DMS 273 treated with DMSO at 0.1 percent for 48 hours (cell line): ENCODE results near the gene SMIM35.
A peak's percentile ranks its signal among the peaks of the same experiment; 100 is the strongest.
"Not testable (repeated sequence)": the region's sequence is repeated elsewhere in the genome, so short reads cannot be mapped to it uniquely, and the experiment has no call there.

Experiments
- DNase-seq: peaks from one replicate; lab custom pipeline; 2025; lab: John Stamatoyannopoulos, UW

Gene SMIM35

DNA sequence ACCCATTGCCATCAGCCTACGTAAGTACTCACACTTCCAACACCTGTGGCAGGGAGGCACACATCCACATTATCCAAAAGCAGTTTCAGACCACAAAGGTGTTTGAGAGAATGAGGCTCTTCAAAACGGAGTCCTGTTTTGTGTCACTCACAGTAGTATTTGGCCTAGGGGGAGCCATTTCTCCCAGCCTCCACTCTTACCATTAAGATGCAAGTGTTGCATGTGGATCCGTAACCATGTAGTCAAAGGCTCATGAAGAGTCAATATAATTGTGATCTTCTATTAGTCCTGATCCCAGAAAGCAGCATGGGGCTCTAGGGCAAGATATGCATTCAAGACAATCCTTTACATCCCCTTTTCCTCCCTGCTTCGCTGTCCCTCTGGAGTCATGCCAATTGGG lies 59.1 kb downstream of the SMIM35 start:
- no peak for DNase-seq

DNA sequence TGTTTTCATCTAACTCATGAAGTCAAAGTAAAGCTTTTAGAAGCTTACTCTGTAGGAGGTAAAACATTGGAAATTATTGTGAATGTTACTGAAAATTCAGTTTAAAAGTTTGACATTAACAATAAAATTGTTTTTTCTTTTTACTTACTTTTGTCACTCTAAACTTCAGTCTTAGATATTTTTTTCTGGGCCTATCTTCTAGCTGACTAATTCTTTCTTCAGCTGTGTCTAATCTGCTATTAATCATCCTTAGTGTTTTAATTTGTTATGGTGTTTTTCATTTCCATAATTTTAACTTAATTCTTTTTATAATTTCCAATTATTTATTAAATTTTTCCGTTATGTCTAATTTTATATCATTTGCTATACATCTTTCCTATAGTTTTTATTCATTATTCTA lies 65.6 kb downstream of the SMIM35 start:
- no peak for DNase-seq

DNA sequence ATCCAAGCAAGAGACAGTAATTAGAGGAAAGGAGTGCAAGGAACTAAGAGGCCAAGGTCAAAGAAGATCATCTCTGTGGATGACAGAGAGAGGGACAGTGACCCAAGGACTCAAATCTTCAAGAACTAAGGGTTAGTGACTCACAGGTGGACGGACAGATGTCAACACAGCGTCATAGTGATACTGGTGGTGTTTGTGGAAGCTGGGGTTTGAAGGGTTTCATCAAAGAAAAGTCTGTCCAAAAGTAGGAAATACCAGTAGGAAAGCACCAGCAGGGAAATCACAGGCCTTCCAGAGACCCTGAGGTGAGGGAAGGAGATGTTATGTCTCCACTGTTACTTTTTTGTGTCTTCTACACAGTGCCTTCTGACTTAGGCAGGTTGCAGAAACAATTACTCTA lies 68.4 kb downstream of the SMIM35 start:
- DNase-seq = no peak

DNA sequence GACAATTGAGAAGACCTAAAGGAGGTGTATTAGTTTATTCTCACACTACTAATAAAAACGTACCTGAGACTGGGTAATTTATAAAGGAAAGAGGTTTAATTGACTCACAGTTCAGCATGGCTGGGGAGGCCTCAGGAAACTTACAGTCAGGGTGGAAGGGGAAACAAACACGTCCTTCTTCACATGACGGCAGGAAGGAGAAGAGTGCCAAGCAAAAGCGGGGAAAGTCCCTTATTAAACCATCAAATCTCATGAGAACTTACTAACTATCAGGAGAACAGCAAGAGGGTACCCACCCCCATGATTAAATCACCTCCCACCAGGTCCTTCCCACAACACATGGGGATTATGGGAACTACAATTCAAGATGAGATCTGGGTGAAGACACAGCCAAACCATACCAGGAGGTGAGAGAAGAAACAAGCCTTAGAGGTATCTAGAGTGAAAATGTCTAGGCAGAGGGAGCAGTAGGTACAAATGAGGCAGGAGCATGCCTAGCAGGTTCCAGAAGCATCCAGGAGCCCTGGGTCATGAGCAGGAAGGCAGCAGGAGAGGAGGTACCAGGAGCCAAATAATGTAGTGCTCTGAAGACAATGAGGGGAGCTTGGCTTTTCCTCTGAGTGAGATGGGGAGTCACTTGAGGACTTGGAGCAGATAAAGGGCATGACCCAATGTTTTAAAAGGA lies 69.0 kb downstream of the SMIM35 start:
- DNase-seq = no peak

DNA sequence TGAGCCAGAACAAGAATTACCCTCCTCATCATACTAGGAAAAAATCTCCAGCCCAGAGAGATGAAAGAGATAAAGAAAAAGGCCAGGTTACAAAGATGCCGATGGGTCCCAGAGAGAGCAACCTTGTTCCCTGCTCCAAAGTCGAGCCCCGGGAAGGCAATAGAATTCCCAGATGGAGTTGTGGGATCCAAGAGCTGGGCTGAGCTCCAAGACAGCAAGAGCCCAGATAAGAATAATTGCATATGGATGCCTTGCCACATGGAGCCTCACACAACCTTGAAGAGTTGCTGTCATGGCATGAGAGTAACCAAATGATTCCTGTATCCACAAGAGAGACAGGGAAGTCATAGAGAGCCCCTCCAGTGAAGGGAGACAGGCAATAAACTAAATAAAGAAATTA lies 69.7 kb downstream of the SMIM35 start:
- no peak for DNase-seq

DNA sequence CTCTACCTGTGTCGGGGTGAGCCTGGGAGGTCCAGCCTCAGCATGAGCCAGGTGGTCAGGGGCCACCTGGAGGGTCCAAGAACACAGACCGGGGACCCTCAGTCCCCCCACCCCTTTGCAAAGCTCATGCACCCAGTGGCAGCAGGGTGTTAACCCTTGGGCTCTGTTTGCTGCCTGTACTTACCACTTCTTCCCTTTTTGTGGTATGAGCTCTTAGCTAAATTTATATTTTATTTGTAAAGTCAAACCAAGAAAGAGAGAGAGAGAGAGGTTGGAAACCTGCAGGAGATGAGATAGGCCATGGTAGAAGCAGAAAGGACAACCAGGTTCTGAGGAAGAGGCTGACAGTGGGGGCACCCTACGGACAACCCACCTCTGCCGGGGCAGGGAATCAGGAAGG lies 70.7 kb downstream of the SMIM35 start:
- no peak for DNase-seq

DNA sequence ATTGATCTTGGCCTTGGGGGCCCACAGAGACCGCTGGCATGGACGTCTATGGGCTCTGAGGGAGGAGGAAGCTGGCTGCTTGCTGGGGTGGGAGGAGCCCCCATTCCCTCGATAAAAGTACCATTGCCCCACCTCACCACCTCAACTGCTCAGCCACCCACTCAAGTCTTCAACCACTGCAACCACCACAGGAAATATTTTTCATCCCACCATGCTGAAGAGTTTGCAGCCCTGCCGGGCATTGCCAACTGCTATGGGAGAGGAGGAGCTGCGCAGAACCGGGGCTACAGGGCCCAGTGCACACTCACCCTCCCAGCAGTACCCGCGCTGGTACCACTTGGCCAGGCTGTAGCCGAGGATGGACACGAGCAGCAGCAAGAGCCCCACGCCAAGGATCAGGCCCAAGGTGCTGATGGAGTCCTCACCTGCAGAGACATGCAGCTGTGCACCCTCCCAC lies 71.3 kb downstream of the SMIM35 start:
- no peak for DNase-seq

DNA sequence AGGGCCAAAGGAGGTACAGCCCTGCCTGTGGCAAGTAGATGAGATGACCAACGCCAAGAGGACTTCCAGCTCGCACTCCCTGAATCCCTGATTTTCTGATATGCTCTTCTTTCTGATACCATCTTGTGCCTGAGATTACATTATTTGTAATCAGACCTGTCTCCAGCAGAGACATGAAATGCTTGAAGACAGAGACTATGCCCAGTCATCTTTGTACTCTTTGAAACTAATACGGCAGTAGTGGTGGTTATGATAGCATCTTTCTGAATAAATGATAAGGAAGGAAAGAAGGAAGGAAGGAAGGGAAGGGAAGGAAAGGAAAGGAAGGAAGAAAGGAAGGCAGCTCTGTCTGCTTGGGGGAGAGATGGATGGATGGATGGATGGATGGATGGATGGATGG lies 72.7 kb downstream of the SMIM35 start:
- DNase-seq = no peak

DNA sequence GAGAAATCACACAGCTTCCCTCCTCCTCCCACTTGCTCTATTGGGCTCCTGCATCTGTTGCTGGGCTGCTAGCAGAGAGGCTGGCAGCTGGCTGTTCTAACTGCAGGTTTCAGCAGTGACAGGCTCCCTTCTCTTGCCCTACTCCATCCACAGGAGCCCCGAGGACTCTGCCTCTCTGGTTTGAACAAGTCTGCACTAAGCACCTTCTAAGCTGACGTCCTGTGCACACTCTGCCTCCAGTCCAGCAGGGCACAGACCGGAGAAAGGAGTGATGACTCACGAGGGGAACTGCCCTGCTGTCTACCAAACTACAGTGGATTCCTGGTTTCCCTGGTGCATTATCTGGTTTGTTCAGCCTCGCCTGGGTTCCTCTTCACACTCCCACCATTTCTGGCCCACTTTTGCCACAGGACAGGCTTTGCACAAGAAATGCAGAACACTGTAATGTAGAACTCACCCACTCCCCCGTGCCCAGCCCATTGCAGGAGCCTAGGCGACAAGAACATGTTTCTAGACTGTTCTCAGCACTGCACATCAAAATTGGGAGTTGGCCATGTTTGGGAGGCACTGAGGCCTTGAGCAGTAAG lies 74.6 kb downstream of the SMIM35 start:
- DNase-seq = peak; percentile 36

DNA sequence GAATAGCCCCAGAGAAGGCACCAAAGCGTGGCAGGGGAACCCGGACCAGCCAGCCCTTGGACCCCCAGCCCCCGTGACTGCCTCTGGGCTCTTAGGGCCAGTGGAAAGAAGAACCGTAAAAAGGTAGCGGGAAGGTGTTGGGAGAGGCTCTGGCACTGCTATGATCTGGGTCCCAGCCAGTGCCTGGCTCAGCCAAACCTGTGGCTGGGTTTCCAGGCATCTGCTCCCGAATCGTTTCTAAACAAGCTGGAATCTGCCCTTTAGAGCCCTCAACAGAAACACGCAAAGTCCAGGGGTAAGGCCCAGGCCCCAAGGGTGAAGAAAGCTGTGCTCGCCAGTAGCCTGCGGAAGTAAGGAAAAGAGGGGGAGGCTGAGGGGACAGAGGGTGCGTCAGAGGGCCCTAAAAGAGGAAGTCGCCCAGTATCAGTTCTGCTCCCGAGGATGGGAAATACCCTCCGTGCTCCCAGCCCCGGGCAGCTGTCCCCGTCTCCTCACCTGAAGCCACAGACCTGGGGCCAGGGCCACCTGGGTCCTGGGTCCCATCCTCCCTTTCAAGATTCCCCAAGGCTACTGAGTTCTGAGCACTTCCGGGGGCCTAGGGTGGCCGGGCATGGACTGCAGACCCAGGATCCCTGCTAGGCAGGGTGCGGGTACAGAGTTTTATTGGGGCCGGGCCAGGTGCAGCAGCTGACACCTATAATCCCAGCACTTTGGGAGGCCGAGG lies 75.9 kb downstream of the SMIM35 start:
- no peak for DNase-seq

DNA sequence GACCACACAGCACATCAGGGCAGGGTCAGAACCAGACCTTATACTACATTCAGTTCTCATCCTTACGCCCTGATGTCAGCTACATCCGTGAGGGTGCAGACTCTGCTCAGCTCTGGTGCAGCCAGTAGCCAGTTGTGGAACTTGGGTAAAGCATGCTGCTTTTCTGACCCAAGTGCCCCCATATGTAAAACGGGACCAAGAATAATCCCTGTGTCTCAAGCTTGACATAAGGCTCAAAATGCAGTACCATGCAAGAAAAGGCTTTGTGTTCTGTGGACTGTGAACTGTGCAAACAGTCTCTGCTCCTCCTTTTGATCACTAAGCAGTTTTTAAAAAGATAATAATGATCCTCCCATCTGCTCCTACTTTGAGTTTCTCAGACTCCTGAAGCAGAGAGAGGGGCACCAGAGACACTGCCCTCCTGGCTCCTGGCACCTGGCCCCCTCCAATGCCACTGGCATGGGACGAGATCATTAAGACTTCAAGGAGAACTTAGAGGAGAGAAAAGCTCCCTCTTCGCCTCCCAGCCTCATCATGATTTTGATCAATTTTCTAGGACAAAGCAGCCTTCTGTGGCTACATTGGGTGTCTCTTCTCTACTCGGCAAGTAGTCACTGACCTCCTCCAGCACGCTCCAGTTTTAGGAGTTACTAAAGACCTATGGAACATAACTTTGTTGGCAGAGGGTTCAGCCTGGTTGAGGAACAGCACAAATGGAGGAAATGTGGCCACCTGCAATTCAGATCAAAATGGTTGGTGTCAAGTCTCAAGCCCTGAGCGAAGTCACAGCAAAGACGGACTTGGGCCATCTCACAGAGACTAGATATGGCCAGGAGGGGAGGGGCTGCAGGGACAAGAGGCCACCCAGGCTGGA lies 76.7 kb downstream of the SMIM35 start:
- DNase-seq = no peak

DNA sequence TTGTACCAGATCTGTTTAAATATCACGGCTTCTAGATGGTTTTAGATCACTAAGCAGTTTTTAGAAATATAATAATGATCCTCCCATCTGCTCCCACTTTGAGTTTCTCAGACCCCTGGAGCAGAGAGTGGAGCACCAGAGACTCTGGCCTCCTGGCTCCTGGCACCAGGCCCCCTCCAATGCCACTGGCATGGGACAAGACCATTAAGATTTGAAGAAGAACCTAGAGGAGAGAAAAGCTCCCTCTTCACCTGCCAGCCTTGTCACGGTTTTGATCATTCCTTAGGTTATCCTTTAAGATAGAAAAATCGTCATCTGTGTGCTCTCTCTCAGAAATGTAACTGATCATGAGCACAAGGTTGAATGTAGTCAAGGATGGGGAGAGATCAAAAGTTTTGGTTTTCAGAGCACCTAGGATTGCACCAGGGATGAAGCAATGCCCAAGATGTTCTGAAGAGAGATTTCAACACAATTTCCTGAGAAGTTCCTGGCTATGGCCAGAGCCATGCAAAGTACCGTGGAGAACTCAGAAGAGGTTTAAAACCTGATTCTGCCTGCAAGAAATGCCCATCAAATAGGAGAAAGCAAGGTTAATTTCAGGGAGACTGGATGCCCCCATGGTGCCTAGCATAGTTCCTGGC lies 78.4 kb downstream of the SMIM35 start:
- no peak for DNase-seq

DNA sequence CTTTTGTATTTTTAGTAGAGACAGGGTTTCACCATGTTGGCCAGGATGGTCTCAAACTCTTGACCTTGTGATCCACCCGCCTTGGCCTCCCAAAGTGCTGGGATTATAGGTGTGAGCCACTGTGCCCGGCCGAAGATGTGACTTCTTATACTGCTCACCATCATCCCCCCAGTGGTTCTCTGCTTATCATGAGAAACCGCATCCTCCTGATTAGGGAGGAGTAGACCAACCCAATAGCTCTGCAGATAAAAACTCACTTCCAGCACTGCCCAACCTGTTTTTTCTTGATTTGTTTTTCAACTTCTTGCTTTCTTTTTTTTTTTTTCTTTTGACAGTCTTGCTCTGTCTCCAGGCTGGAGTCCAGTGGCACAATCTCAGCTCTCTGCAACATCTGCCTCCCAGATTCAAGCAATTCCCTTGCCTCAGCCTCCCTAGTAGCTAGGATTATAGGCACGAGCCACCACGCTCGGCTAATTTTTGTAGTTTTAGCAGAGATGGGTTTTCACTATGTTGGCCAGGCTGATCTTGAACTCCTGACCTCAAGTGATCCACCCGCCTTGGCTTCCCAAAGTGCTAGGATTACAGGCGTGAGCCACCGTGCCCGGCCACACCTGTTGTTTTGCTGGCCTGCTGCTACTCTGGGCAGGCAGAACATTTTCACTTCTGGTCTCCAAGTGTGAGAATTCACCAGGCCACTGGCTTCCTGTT lies 79.0 kb downstream of the SMIM35 start:
- not testable (repeated sequence) for DNase-seq

DNA sequence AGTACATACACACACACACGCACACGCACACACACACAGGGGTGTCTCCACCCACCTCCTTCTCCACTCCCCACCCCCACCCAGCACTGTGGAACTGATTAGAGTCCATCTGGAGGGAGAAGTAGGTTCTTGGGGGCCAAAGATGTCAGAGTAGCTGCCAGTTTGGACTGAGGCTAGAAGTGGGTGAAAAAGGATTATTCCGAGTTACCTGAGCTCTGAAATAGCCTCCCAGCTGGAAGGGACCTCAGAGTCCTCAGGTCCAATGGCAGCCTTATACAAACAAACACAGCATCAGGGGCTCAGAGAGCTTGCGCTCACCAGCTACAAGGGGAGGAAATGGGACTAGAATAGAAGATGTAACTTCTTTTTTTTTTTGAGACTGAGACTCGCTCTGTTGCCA lies 79.7 kb downstream of the SMIM35 start:
- no peak for DNase-seq

DNA sequence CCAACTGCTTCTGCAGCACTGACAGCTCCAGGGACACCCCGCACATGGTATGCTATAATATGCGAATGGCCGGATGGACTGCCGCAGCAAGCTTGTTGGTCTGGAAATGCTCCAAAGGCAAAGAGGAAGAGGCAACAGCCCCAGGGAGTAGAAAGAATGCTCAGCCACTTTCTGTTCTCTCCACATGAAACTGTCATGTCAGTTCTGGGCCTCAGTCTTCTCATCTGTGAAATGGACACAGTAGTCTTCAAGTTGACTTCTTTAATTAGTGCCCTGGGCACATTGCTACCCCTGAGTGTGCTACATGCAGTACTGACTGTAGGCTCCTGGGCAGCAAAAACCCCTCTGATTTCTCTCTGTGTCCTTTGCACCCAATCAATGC lies 80.6 kb downstream of the SMIM35 start:
- DNase-seq = no peak

DNA sequence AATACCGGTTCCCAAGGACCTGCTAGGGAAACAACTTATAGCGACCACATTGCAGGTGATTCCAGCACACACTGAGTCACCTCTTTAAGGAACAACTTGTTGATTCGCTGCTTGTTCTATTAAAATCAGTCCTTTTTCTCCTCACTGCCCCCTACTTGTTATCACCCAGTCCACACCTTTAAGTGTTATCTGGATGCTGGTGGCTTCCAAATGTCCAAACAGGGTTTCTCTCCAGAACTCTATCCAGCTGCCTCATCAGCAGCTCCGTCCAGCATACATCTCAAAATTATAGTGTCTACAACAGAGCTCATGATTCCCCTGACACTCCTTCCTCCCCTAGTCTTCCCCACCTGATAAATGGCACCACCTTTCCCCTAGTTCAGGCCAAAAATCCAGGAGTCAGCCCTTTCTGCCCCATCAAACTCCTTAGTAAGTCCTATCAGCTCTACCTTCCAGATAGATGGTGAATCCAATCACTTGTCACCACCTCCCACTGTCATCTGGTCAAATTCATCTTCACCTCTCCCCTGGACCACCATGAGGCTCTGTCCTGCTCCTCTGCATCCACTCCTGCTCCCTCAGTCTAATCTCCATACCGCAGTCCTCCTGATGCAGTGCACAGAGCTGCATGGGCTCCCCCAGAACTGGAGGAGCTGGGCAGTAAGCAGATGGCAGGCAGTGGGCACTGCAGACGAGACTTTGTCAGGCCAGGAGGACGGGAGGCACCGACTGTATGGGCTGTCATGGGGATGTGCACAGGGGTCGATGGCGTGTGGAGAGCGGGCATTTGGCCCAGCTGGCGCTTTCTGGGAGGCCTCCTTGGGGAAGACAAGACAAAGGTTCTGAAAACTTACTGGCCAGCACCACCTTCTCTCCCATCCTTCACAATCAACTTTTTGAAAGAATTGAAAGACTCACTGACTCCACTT lies 81.3 kb downstream of the SMIM35 start:
- DNase-seq = no peak

DNA sequence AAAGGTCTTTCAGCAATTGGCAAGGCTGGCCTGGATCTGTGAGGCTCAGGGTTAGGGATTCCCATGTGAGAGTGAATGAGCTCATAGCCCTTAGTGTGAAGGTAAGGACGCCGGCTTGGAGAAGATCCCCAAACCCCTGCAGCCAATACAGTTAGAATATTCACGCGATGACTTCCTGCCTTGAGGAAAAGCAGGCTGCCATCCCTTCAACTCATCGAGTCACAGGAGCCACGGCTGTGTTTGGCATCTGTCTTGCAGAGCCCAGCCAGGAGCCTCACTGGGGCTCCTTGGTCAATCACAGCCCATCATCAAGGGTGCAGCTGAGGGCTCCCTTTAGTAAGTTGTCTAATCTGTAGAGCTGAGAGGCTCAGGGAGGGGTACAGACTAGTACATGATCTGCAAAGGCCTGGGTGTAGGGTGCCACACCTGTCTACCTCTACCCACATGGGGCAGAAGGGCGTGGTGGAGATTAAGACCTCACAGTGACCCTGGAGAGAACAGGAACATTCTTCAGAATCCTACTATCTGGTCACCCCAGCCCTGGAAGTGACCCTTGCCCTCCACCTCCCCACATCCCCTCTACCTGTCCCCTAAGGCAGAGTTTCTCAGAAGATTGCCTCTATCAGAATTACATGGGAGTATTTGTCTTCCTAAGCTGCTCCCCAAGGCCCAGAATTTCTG lies 82.1 kb downstream of the SMIM35 start:
- no peak for DNase-seq

DNA sequence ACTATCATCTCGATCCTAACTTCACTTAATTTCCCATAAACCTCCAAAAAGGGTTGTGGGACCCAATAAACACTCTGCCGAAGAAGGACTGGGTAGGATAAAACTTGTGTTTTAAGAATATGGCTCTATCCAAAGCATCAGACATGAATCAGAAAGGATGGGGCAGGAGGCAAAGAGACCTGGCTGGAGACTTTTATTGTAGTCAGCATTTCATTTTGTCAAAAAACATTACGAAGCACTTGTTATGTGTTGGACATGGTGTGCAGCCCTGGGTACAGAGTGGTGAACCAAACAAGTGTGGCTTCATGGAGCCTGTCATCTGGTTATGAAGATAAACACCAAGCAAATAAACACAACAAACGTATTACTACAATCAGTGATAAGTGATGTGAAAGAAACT lies 83.3 kb downstream of the SMIM35 start:
- no peak for DNase-seq

DNA sequence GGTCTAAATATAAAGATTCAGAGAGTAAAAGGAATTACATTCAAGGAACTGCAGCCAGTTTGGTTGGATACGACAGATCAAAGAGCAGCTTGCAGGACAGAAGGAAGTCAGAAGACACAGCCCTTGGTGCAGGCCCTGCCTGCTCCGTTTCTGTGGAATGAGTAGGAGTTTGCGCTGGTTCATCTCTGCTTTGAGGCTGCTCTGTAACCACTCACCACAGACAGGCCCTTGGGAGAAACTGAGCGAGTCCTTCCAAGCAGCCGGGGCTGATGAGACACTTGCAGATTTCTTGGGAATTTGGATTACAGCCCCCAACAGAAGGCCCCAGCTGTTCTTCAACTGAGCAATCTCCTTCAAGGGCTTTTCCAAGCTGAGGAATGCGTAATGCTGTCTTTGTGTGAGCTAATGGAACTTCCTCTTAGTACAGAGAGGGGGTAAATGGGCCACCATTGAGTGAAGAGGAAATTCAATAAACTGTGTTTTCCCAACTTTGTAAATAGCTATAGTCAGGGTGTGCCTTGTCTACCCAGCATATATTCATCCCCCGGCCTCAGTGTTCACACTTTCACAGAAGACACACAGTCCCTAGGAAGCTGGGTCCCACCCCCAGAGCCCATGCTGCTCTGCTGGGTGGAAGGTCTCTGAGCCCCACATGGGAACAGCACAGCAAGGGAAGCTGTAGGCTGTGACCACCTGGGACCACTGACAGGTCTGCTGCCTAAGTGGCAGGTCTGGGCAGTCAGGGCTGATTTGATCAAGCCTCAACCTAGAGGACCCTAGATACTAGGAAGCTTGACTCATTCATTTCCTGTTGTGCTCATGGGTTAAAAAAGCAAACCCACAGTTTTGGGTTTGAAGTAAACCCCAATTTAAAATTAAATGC lies 84.0 kb downstream of the SMIM35 start:
- no peak for DNase-seq
